Measurements from ENCODE around the gene MYT1. TPM values are rescaled to one million over a fixed set of nuclear protein-coding genes. Genes with fewer than 3 reads are reported as not detected.

Gene MYT1
- total and polyA plus RNA-seq, 5 donors: 0.31 to 1.5 (median 1.2) TPM

DNA sequence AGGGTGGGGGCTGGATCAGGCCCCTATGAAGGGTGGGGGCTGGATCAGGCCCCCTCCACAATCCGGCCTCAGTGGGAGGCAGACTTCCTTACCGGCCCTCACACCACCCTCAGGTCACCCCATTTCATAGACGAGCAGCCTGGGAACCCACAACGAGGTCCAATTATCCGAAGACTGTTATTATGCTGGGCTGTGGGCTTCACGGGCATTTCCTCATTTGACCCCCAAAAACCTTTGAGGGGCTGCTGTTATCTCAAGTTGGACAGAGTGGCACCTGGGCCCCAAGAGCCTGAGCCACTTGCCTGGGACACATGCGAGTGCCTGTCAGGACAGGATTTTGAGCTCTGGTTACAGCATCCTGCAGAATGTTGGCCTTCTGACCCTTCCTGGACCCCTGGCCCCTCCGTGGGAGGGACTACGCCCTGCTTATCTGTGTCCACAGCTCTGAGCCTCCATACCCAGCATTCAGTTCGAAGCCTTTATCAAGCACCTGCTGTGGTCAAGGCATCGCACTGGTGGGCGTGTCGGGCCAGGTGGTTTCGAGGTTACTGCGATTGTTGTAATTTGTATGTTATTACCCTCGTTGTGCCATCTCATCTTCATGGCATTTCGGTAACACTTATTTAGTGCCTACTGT, 56.8 kb downstream of the MYT1 start:
- H3K27me3 ChIP-seq (ENCODE audit: control insufficient read depth, insufficient read depth): no peaks in the 10 kb centered on the region
- no peak overlapping the region for H3K27ac ChIP-seq (ENCODE audit: low read length)
- 78% methylated on average over 17 of the region's 17 CpGs for WGBS
- no peaks in the 10 kb centered on the region for H3K9me3 ChIP-seq (ENCODE audit: control insufficient read depth, low read length)
- intact Hi-C loops (cut with DNase I): no loop called here
- DNase-seq (peak in 1 of 3 donors; percentile 29), ATAC-seq (no peak)
- H3K4me1 ChIP-seq (ENCODE audit: control insufficient read depth, insufficient read depth, low read length): peaks cover 8% of the 10 kb centered on the region
- H3K4me3 ChIP-seq (ENCODE audit: low read length): no peak overlapping the region

DNA sequence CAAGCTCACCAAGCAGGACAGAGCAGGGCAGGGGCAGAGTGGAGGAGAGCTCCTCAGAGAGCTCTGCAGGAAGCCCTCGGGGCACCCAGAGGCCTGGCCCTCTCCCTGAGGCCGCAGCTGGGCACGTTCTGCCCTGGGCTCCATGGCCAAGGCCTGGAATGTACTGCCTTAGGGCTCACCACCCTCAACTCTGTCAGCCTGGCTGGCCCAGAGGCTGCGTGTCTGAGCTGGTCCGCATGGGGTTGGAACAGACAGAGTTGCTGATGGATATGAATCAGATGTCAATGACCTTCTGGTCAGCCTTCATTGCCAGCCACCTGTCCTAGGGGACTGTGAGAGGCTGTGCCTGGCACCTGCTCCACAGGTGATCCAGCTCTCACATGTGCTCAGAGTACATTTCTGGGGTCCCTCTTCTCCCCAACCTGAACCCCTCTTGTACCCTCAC, 58.1 kb downstream of the MYT1 start:
- DNase-seq (peak in 2 of 3 donors; percentile 27 to 37), ATAC-seq (no peak)
- Histone ChIP-seq H3K27ac (ENCODE audit: low read length) (no peak overlapping the region), H3K4me3 (ENCODE audit: low read length) (no peak overlapping the region), H3K27me3 (ENCODE audit: control insufficient read depth, insufficient read depth) (no peaks in the 10 kb centered on the region), H3K4me1 (ENCODE audit: control insufficient read depth, insufficient read depth, low read length) (peaks cover 8% of the 10 kb centered on the region), H3K9me3 (ENCODE audit: control insufficient read depth, low read length) (no peaks in the 10 kb centered on the region)
- WGBS: 58% methylated on average over 5 of the region's 5 CpGs
- intact Hi-C loops (cut with DNase I): no loop called here

DNA sequence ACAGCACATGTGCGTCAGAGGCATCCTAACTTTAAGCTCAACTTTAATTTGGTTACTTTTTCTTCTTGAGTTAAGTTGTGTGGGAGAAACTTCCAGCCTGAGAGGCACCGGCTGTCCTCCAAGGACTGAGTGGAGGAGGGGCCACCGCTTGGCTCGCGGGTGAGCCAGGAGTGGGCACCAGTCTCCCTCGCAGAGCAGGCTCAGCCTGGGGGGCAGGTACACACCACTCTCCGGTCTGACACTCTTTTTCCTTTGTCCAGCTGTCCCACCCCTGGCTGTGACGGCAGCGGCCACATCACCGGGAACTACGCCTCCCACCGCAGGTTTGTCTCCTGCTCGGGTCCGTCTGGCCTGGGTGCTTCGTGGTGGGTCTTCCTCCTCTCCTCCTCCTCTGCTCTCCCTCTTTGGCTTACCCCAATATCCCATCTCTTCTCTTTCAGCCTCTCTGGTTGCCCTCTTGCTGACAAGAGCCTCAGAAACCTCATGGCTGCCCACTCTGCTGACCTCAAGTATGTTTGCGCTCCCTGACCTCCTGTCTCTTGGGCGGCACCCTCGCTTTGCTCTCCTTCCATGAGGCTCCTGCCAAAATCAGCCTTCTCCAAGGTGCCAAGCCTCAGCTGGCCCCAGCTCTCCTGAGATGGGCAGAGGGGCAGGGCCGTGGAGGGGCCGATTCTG, 58.7 kb downstream of the MYT1 start:
- 69% methylated on average over 20 of the region's 20 CpGs for WGBS
- Histone ChIP-seq H3K9me3 (ENCODE audit: control insufficient read depth, low read length) (no peaks in the 10 kb centered on the region), H3K4me3 (ENCODE audit: low read length) (no peak overlapping the region), H3K27me3 (ENCODE audit: control insufficient read depth, insufficient read depth) (no peaks in the 10 kb centered on the region), H3K4me1 (ENCODE audit: control insufficient read depth, insufficient read depth, low read length) (peaks cover 8% of the 10 kb centered on the region), H3K27ac (ENCODE audit: low read length) (no peak overlapping the region)
- ATAC-seq (no peak), DNase-seq (peak in 2 of 3 donors; percentile 43 to 47)
- intact Hi-C loops (cut with DNase I): no loop called here

DNA sequence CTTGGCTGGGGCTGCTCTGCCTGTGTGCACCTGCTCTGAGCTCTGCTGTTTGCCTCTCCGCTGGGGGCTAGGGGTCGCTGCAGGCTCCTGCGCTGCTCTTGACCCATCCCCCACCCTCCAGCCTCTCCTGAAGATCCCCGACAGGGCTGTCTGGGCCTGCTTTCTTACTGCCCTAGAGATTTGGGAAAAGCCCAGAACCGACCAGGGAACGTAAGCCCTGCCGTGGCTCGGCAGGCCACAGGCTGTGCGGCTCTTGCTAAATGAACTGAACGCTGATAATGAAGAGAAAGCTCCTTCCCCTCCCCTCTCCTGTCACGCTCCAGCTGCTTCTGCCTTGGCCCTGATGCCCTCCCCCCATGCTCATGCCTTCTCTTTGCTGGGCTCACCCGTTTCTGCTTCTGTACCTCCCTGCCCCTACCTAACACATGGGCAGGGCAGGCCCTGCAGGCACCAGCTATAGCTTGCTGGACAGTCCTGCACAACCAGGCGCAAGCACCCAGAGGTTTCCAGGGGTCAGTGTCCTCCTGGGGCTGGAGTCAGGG, 59.3 kb downstream of the MYT1 start:
- DNase-seq (peak in 2 of 3 donors; percentile 72 to 80), ATAC-seq (peak; percentile 51 to 69)
- Histone ChIP-seq H3K4me1 (ENCODE audit: control insufficient read depth, insufficient read depth, low read length) (peaks cover 8% of the 10 kb centered on the region), H3K4me3 (ENCODE audit: low read length) (no peak overlapping the region), H3K27me3 (ENCODE audit: control insufficient read depth, insufficient read depth) (no peaks in the 10 kb centered on the region), H3K9me3 (ENCODE audit: control insufficient read depth, low read length) (no peaks in the 10 kb centered on the region), H3K27ac (ENCODE audit: low read length) (no peak overlapping the region)
- 33% methylated on average over 13 of the region's 13 CpGs for WGBS
- intact Hi-C loops (cut with DNase I): no loop called here

DNA sequence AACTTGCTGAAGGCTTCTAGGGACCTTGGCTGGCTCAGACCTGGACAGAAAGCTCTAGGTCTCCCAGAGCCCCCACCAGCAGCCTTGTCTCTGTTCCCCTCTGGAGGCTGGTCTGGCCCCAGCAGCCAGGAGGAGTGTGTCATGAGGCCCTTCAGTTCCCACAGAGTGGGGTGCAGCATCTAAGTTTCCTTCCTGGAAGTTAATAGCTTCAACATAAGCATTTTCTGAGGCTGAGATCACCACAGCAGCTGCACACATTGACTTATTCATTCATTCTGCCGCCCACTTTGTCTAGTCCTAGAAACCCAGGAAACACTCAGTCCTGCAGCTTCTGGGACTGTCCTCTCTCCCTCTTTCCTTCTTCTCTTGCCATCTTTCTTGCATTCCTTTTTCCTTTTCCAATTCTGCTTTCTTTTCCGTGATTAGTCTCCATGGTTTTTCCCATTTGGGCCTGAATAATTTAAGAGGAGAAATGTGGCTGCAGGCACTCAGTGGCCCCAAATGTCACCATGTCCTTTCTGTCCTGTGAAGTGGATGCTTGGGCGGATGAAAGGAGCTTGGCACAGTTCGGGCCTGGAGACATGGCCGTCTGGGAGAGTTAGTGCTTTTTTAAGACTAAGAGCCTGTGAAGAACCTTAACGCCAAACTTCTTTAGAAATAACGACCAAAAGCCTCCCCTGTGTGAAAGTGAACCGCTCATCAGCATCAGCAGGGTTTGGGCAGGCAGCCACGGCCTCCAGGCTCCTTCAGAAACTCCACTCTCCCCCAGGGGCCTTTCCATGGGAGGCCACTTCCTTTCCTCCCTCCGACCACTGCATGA, 60.3 kb downstream of the MYT1 start:
- intact Hi-C loops (cut with DNase I): no loop called here
- Histone ChIP-seq H3K9me3 (ENCODE audit: control insufficient read depth, low read length) (no peaks in the 10 kb centered on the region), H3K27ac (ENCODE audit: low read length) (peak overlapping the region; percentile 19), H3K27me3 (ENCODE audit: control insufficient read depth, insufficient read depth) (no peaks in the 10 kb centered on the region), H3K4me3 (ENCODE audit: low read length) (no peak overlapping the region), H3K4me1 (ENCODE audit: control insufficient read depth, insufficient read depth, low read length) (peaks cover 8% of the 10 kb centered on the region)
- WGBS: 39% methylated on average over 10 of the region's 10 CpGs
- DNase-seq (peak in 2 of 3 donors; percentile 44 to 53), ATAC-seq (peak in 1 of 2 donors; percentile 13)

DNA sequence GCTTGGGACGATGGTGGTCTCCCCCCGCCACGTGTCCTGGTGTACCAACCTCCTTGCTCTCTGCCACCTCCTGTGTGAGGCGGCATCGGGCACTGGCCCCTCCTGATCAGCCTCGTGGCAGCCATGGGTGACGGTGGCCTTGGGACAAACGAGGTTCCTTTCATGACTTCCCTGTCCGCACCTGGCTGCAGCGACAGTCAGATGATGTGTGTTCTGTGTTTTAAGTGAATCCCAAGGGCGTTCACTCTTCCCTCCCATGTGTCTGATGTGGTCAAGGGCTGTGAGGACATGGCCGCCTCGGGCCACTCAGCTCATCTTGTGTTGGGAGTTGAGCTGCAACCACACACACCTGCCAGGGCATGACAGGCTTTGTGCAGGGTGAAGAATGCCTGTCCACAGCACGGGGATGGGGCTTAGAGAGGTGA, 60.9 kb downstream of the MYT1 start:
- peaks cover 8% of the 10 kb centered on the region for H3K4me1 ChIP-seq (ENCODE audit: control insufficient read depth, insufficient read depth, low read length)
- DNase-seq (peak in 1 of 3 donors; percentile 34), ATAC-seq (no peak)
- intact Hi-C loops (cut with DNase I): no loop called here
- 77% methylated on average over 14 of the region's 14 CpGs for WGBS
- no peak overlapping the region for H3K4me3 ChIP-seq (ENCODE audit: low read length)
- no peak overlapping the region for H3K27ac ChIP-seq (ENCODE audit: low read length)
- H3K27me3 ChIP-seq (ENCODE audit: control insufficient read depth, insufficient read depth): no peaks in the 10 kb centered on the region
- no peaks in the 10 kb centered on the region for H3K9me3 ChIP-seq (ENCODE audit: control insufficient read depth, low read length)

DNA sequence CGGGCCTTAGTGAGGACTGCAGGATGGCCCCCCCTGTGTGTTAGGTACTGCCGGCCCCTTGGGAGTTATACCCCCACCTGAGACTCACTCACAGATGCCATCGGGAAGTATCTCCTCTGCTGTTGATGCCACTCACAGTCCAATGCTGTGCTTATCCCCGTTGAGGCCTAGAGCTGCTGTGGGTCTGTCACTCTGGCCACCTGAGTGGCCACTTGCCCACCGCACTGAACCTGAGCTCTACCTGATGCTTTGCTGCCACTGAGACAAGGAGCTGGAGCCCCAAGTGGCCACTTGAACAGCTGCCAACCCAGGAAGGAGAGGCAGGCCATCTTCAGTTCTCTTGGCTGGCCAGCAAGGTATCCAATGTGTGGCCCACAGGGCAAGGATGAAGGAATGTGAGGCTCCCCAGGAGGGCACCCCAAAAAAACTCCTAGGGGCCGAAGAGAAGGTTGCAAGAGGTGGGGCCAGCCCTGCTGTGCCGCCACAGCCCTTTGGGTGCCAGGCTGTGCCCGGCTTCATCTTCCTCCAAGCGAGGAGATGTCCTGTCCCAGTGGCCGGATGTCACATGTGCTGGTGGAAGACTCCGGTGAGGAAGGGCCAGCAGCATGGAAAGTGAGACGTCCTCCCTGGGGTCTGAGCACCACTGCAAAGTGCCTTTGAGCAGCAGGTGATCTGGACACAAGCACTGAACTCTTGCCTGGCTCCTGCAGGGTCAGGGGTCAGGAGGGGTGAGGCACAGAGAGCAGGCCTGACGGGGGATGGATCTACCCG, 61.8 kb downstream of the MYT1 start:
- no peak for ATAC-seq
- WGBS: 89% methylated on average over 14 of the region's 14 CpGs
- DNase-seq: peak in 2 of 3 donors; percentile 4 to 28
- Histone ChIP-seq H3K27me3 (ENCODE audit: control insufficient read depth, insufficient read depth) (no peaks in the 10 kb centered on the region), H3K4me1 (ENCODE audit: control insufficient read depth, insufficient read depth, low read length) (peaks cover 8% of the 10 kb centered on the region), H3K4me3 (ENCODE audit: low read length) (no peak overlapping the region), H3K9me3 (ENCODE audit: control insufficient read depth, low read length) (no peaks in the 10 kb centered on the region), H3K27ac (ENCODE audit: low read length) (no peak overlapping the region)
- intact Hi-C loops (cut with DNase I): no loop called here

DNA sequence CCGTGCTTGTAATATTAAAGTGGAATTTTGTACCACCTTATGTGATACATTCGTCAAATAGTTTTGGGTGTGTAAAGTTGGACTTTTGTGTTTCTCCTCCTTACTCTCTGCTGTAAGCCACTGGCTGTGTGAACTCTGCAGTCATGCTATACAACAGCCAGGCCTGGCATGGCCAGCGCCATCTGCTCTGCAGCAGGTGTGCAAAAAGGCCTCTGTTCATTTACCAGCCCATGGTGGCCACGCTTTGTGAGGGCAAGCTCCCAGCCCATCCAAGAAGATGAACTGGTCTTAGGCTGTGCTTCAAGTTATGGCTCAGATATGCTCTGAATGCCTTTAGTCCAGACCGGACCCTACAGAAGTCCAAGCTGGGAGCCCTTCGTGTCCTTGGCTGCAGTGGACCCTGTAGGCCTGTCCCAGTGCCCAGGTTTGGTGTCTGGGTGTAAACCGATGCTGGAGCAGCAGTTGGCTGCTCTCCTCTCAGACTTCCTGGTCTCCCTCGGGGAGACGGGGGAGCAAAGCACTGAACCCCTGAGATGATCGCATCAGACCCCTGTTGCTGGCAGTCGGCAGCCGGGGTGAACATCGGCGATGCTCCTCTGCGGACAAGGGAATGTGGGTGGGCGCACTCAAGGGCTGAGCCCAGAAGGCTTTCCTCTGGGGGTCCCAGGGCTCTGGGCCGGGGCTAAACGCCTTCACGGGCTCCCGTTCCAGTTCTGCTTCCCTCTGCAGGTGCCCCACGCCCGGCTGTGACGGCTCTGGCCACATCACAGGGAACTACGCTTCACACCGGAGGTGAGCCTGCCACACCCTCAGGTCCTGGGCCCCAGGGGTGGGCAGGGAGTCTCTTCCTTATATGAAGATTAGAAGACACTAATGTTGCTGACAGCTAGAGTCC, 62.7 kb downstream of the MYT1 start:
- no peaks in the 10 kb centered on the region for H3K27me3 ChIP-seq (ENCODE audit: control insufficient read depth, insufficient read depth)
- no peak overlapping the region for H3K27ac ChIP-seq (ENCODE audit: low read length)
- H3K4me1 ChIP-seq (ENCODE audit: control insufficient read depth, insufficient read depth, low read length): peaks cover 8% of the 10 kb centered on the region
- H3K9me3 ChIP-seq (ENCODE audit: control insufficient read depth, low read length): no peaks in the 10 kb centered on the region
- intact Hi-C loops (cut with DNase I): no loop called here
- ATAC-seq (no peak), DNase-seq (peak in 2 of 3 donors; percentile 6 to 47)
- WGBS: 91% methylated on average over 25 of the region's 25 CpGs
- no peak overlapping the region for H3K4me3 ChIP-seq (ENCODE audit: low read length)

DNA sequence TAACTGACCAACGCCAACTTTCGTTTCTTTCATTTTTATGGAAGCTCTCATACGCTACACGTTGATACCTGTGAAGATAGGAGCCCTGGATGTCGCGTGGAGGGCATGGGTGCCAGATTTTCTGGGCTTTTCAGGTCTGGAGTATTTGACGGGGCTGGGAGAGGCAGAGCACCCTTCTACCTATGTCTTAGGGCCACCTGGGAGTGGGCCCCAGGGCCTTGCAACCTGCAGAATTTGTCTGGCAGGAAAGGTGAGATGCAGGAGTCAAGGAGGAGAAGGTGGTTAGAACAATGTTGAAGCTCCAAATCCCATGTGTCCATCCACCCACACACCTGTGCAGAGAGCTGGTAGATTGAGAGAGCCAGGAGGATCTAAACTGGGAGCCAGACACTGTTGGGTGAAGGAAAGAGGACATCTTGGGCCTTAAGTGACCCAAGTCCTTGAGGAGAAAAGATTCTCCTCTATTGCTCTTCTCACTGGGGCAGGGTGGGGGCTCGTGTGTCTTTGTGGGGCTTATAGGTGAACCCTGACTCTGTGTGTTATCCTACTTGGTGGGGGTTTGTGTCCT, 63.9 kb downstream of the MYT1 start:
- intact Hi-C loops (cut with DNase I): no loop called here
- no peak for ATAC-seq
- DNase-seq: peak in 2 of 3 donors; percentile 0 to 36
- no peak overlapping the region for H3K4me3 ChIP-seq (ENCODE audit: low read length)
- H3K4me1 ChIP-seq (ENCODE audit: control insufficient read depth, insufficient read depth, low read length): peaks cover 8% of the 10 kb centered on the region
- no peak overlapping the region for H3K27ac ChIP-seq (ENCODE audit: low read length)
- H3K9me3 ChIP-seq (ENCODE audit: control insufficient read depth, low read length): no peaks in the 10 kb centered on the region
- 90% methylated on average over 8 of the region's 8 CpGs for WGBS
- H3K27me3 ChIP-seq (ENCODE audit: control insufficient read depth, insufficient read depth): no peaks in the 10 kb centered on the region

All from right cardiac atrium (tissue), 5 donors.